Esophagus mucosa (tissue), 1 donor: ENCODE results near the gene AMIGO3. TPM values are rescaled to one million over a fixed set of nuclear protein-coding genes. Genes with fewer than 3 reads are reported as not detected.
"Not testable (repeated sequence)": the region's sequence is repeated elsewhere in the genome, so short reads cannot be mapped to it uniquely, and the experiment has no call there.

Experiments
- ATAC-seq: fragments of 200-7000 bp; cut with Tn5 transposase; one replicate; pipeline ENCODE4 v1.9.1; 2020
- total RNA-seq: library from RNA; stranded (reverse); gene quantifications from one replicate; pipeline ENCODE4 v1.2.4, GENCODE V29; 2023
- donor health status: DM: yes; HTN: yes; CAD: no.

The AMIGO3 gene
- total RNA-seq, 1 donor from 2014 or later = not detected

DNA sequence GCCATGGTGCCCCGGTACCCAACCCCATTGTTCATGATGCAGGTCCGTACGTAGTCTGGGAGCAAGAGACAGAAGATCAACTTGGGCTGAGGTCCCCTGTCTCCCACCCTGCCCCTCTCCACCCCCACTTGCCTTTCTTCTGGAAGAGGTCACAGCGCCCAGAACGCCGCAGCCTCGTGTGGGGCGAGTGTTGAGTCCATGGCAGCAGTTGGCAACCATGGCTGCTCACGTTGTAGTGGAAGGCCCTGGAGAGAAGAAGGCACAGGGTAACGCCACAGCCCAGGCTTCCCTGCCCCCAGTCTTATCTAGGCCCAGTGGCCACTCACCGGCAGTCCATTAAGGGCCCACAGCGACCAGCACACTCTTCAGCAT lies 32.1 kb downstream of the AMIGO3 start:
- not testable (repeated sequence) for ATAC-seq

DNA sequence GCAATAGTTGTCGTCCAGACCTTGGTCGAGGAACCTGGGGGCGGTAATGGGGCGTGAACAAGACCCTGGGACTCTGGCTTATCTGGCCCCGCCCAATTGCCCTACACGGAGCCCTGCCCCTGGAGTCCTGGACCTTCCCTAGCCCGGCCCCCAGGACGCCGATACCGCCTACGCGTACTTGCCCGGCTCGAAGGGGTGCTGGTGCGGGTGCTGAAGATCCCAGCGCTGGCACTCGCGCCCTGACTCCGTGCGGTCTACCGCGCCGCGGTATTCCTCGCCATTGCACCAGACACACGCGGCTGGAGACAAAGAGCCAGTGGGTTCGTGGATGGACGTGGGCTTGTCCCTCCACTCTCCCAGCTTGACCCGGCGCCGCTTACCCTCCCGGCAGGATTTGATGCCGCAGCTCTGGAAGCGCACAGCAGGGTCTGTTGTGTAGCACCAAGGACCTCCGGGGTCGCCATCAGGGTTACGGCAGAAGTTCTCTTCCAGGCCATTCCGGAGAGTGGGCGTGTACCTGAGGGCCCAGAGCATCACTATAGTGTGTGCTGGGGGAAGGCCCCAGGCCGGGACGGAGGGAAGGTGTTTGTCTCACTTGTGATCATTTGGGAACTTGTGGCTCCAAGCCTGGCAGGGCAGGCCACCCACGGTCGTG lies 32.6 kb downstream of the AMIGO3 start:
- ATAC-seq = peak; percentile 35

GRCh38 chr3:49686346-49686745 lies 33.1 kb downstream of the AMIGO3 start:
- peak; percentile 38 for ATAC-seq

GRCh38 chr3:49685846-49686245 lies 33.6 kb downstream of the AMIGO3 start:
- not testable (repeated sequence) for ATAC-seq

GRCh38 chr3:49685103-49685502 lies 34.4 kb downstream of the AMIGO3 start:
- not testable (repeated sequence) for ATAC-seq

DNA sequence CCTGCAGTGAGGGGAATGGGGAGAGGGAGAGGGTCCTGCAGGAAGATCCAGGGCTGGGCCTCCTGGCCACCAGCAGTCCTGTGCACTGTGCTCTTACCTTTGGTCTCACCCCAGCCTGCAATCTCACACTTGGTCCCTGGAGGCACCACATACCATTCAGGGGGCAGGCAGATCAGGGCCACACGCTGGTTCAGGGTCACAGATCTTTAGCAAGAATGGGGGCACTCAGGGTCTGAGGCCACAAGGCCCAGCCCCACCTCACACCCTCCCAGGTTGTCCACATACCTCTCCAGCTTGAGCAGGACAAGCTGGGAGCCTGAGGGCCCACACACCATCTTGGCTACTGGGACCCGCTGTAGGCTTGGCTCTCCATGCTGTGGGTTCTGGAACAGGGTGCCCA lies 35.0 kb downstream of the AMIGO3 start:
- ATAC-seq = not testable (repeated sequence)

GRCh38 chr3:49683162-49683561 lies 36.3 kb downstream of the AMIGO3 start:
- no peak for ATAC-seq

GRCh38 chr3:49681543-49681942 lies 37.9 kb downstream of the AMIGO3 start:
- ATAC-seq = no peak

DNA sequence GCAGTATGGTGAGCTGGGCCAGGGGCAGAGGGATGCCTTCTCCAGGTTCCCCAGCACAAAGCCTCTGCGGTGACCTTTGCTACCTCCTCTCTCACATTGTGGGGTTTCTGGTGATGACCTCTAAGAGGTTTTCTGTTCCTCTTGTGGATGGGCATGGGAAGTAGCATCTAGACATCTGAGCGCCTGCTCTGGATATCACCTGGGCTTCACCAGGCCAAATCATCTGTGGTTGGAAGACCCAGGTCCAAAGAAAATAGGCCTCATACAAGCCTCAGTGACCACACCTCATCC lies 38.3 kb downstream of the AMIGO3 start:
- ATAC-seq = no peak

GRCh38 chr3:49680493-49681231 lies 38.8 kb downstream of the AMIGO3 start:
- no peak for ATAC-seq

GRCh38 chr3:49675912-49676311 lies 43.6 kb downstream of the AMIGO3 start:
- ATAC-seq = no peak

- ATAC-seq = peak; percentile 26
Measured at GRCh38 chr3:49674497-49674983, 44.9 kb downstream of the AMIGO3 start.

- peak; percentile 90 for ATAC-seq
Measured at GRCh38 chr3:49673715-49674496, 45.6 kb downstream of the AMIGO3 start, which contains the start of gene APEH. Gene APEH, plus strand, starts transcription at chr3:49674351. Its CDS starts 51 bp downstream, at chr3:49674402.

DNA sequence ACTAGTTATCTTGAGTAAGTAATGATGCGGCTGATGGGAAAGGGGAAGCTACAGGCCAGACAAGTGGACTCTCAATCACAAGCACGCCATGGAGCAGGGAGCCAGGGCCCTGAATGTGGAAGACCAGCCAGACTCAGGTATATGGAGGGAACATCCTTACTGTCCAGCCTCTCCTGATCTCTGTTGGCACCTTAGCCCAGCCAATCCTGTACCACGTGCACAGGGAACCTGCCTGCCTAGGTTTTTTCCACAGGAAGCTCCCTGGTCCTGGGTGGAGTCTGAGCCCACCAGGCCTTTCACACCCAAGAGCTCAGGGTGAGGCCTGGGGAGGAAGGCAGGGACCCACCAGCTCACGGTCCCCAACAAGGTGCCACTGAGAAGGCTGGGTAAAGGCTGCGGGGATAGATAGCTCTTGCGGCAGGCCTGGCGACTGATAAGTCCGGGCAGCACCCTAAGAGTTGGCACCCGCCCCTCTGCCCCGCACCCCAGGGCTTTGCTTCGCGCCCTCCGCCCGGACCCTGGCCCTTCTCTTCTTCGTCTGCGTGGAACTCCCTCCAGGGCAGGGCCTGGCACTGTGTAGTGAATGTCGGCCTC lies 46.3 kb downstream of the AMIGO3 start:
- peak; percentile 1 for ATAC-seq

DNA sequence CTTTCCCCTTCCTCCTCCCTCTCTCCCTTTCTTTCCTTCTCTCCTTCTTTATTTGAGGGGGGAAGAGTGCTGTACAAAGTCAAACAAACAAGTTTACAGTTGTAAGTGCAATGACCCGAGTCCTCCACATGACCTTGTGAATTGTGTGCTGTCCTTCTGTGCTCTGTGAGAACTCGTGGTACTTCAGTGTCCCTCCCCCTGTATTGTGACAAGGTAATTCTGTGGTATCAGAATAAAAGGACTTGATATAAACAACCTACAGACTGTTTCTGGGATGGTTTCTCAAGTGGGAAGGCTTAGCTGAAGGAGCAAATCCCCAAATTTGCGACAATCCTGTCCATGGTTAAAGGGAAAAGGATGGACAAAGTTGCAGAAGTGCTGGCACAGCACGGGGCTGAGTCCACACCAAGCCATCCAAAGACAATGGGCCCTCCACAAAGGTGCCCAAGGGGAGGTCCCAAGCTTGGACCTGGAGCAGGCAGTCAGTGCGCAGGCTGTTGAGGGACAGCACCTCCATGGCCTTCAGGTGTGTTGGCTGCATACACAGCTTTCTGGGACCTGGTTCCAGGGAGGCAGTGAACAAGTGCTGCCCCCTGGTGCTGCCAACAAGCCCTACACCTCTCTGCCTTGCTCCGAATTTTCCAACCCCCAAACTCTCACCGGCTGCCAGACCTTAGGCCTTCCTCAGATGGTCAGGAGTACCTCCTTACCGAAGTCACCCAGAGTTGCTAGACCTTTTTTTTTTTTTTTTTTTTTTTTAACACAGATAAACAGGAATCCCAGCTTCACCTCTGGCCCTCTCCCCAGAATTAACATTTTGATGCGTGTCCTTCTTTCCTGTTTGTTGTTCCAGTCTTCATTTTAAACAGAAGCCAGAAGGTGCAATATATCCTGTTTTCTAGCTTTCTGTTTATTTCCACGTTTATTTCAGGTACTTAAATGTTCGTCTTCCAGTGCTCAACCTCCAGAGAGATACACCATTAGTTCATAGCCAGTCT lies 47.9 kb downstream of the AMIGO3 start:
- peak; percentile 34 for ATAC-seq

GRCh38 chr3:49670940-49671290 lies 48.6 kb downstream of the AMIGO3 start:
- ATAC-seq = no peak

GRCh38 chr3:49669352-49669751 lies 50.1 kb downstream of the AMIGO3 start:
- ATAC-seq = no peak

DNA sequence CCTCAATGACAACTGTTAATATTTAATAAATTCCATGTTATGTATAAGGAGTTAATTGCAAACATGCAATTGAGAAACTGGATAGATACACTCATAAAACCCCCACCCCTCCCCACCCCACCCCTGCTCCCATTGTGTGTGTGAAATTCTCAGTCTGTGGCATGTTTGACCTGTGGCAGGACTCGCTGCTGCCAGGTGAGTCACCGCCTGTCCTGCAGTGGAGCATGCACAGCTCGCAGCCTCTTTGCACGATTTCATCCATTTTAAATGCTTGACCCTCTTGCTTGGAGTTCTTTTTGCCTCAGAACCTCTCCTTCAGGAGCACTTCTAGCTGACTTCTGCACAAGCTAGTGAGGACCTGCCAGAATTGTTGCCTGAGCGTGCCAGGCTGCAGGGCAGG lies 50.6 kb downstream of the AMIGO3 start:
- no peak for ATAC-seq

DNA sequence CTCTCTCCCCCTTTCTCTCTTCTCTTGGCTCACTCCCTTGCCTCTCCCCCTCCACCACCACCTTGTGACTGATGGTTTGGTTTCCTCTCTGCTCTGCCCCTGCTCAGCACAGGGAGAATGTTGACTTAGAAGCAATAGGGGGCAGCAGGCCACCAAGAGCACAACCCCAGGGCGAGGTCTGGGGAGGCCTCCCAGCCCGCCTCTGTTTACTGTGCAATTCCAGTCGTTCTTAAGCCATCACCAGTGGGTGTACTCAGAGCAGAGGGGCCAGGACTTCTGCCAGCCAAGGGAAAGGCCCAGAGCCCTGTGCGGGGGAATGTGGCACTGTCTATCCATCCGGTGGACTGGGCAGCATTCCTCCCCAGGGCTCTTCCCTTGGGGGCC lies 51.1 kb downstream of the AMIGO3 start:
- ATAC-seq = no peak

DNA sequence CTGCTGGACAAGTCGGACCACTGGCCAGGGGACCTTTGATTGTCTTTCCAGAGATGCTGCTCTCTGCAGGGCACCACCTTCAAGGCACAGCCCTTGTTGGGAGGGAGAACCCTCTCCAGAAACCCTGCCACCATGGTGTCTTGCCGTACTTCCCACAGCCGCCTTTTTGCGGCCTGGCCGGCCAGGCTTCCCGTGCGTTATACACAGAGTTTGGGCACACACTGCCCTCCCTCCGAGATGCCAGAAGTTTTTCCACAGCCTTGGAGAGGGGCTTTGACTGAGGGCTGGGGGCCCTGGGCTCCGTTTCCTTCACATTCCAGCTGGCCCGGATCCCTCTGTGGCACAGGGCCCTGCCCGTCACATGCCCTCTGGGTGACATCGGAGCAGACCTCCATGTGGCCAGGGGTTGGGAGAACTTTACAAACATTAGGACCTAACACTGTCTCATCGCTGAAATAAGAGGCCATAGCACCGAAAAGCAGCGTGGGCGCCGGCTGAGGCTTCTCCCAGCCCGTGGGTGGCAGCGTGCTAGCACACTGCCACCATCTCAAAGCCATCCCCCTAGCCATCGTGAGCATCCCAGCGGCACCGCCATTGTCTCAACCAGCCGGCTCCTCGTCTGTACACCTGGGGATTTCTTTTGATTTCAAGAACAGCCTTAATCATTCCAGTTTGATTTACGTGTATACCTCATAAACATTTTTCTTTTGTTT lies 51.6 kb downstream of the AMIGO3 start:
- ATAC-seq = no peak
